IPS DF 6.9 (cell line): ENCODE measurements around the gene KCTD19.
"Not testable (repeated sequence)": the region's sequence is repeated elsewhere in the genome, so short reads cannot be mapped to it uniquely, and the experiment has no call there.

ENCODE experiments used
- DNase-seq: peaks from one replicate; pipeline ENCODE4 v3.0.0-alpha.2; 2013; ENCODE audit warnings: low read depth, low spot score
- H3K27ac ChIP-seq: one replicate; pipeline ENCODE4 v1.5.1; 2013; ENCODE audit warnings: low read length, control low read depth
- H3K27me3 ChIP-seq: 2 replicates; pipeline ENCODE4 v1.6.1; 2013; ENCODE audit warnings: mild to moderate bottlenecking, low read length; ENCODE audit not compliant: control insufficient read depth, insufficient read depth
- H3K36me3 ChIP-seq: 2 replicates; pipeline ENCODE4 v1.6.1; 2013; ENCODE audit warnings: low read length; ENCODE audit not compliant: control insufficient read depth, insufficient read depth
- H3K4me1 ChIP-seq: 2 replicates; pipeline ENCODE4 v1.6.1; 2013; ENCODE audit warnings: low read length; ENCODE audit not compliant: control insufficient read depth, insufficient read depth
- H3K4me3 ChIP-seq: 2 replicates; pipeline ENCODE4 v1.5.1; 2013; ENCODE audit warnings: mild to moderate bottlenecking, low read length
- H3K9me3 ChIP-seq: 2 replicates; pipeline ENCODE4 v1.6.1; 2013; ENCODE audit warnings: low read length, inconsistent platforms; ENCODE audit not compliant: control insufficient read depth, insufficient read depth
- WGBS: extraction: QIAGEN DNeasy Blood & Tissue Kit; methylation state at CpG from one replicate; pipeline ENCODE4 v1.1.7; 2013; ENCODE audit warnings: mixed read lengths, missing lambda C conversion rate; ENCODE audit not compliant: insufficient read length, insufficient coverage; 5-methylcytosine and 5-hydroxymethylcytosine counted together

KCTD19 gene

GRCh38 chr16:67326472-67327309 is at the start of gene KCTD19, which contains the start of gene LRRC36:
TSS of gene KCTD19 (minus strand) at chr16:67326741. CDS start at chr16:67326707, 34 bp downstream.
TSS of gene LRRC36 (plus strand) at chr16:67326815. CDS start at chr16:67326863, 48 bp downstream.
- WGBS = no CpG with 5 or more reads among the region's 61 CpGs
- no peaks in the 10 kb centered on the region for H3K9me3 ChIP-seq
- H3K4me3 ChIP-seq = peak within 1 kb of the TSS; percentile 47; the same call in 1 of the 2 replicates
- peak; percentile 81 for DNase-seq
- H3K27ac ChIP-seq = no peak within 1 kb of the TSS
- H3K36me3 ChIP-seq = no peaks in the 10 kb centered on the region
- 0 out of 2 replicates have a peak, but pooled peaks cover 2% of the 10 kb centered on the region for H3K27me3 ChIP-seq
- no peaks in the 10 kb centered on the region for H3K4me1 ChIP-seq

- DNase-seq, H3K27me3 ChIP-seq, H3K36me3 ChIP-seq, H3K4me1 ChIP-seq, H3K4me3 ChIP-seq, H3K27ac ChIP-seq, H3K9me3 ChIP-seq: not testable (repeated sequence)
- whole genome bisulfite sequencing = no CpG with 5 or more reads among the region's 11 CpGs
Measured at GRCh38 chr16:67376012-67376411, 49.5 kb upstream of the KCTD19 start.

GRCh38 chr16:67372664-67373063 is 46.1 kb upstream of the KCTD19 start:
- Histone ChIP-seq H3K9me3 (no peaks in the 10 kb centered on the region), H3K36me3 (no peaks in the 10 kb centered on the region), H3K4me1 (no peaks in the 10 kb centered on the region), H3K27ac (no peak overlapping the region), H3K4me3 (no peak overlapping the region), H3K27me3 (no peaks in the 10 kb centered on the region; the same call in 1 of the 2 replicates)
- DNase-seq = no peak

- H3K9me3 ChIP-seq = no peaks in the 10 kb centered on the region
- no peaks in the 10 kb centered on the region for H3K4me1 ChIP-seq
- no peaks in the 10 kb centered on the region for H3K36me3 ChIP-seq
- no peak overlapping the region for H3K4me3 ChIP-seq
- no peaks in the 10 kb centered on the region; the same call in 1 of the 2 replicates for H3K27me3 ChIP-seq
- H3K27ac ChIP-seq = no peak overlapping the region
- no CpG with 5 or more reads among the region's 4 CpGs for WGBS
- no peak for DNase-seq
Measured at GRCh38 chr16:67370661-67371060, 44.1 kb upstream of the KCTD19 start.

GRCh38 chr16:67364600-67365235 is 38.2 kb upstream of the KCTD19 start:
- no peaks in the 10 kb centered on the region for H3K9me3 ChIP-seq
- H3K27ac ChIP-seq = no peak overlapping the region
- H3K4me3 ChIP-seq = no peak overlapping the region
- no peaks in the 10 kb centered on the region for H3K36me3 ChIP-seq
- H3K27me3 ChIP-seq = no peaks in the 10 kb centered on the region; the same call in 1 of the 2 replicates
- no peaks in the 10 kb centered on the region for H3K4me1 ChIP-seq
- DNase-seq = no peak

GRCh38 chr16:67361038-67361437 is 34.5 kb upstream of the KCTD19 start:
- no peaks in the 10 kb centered on the region for H3K4me1 ChIP-seq
- H3K27ac ChIP-seq = no peak overlapping the region
- no CpG with 5 or more reads among the region's 3 CpGs for WGBS

GRCh38 chr16:67359540-67360269 is 33.2 kb upstream of the KCTD19 start:
- WGBS = no CpG with 5 or more reads among the region's 8 CpGs
- not testable (repeated sequence) for H3K27me3 ChIP-seq, H3K4me3 ChIP-seq, H3K36me3 ChIP-seq, H3K27ac ChIP-seq, H3K9me3 ChIP-seq, H3K4me1 ChIP-seq, DNase-seq

More at GRCh38 chr16:67361038-67361437, 34.5 kb upstream of the KCTD19 start:
- H3K36me3 ChIP-seq = no peaks in the 10 kb centered on the region
- no peak overlapping the region for H3K4me3 ChIP-seq
- H3K9me3 ChIP-seq = no peaks in the 10 kb centered on the region
- DNase-seq = no peak
- H3K27me3 ChIP-seq = no peaks in the 10 kb centered on the region

- H3K27ac ChIP-seq = no peak overlapping the region
- H3K4me1 ChIP-seq = no peaks in the 10 kb centered on the region
- no peaks in the 10 kb centered on the region for H3K36me3 ChIP-seq
- H3K27me3 ChIP-seq = no peaks in the 10 kb centered on the region
- H3K4me3 ChIP-seq = no peak overlapping the region
- no peaks in the 10 kb centered on the region for H3K9me3 ChIP-seq
- no CpG with 5 or more reads among the region's 4 CpGs for WGBS
- no peak for DNase-seq
Measured at GRCh38 chr16:67357561-67357960, 31.0 kb upstream of the KCTD19 start.

- H3K4me1 ChIP-seq = no peaks in the 10 kb centered on the region
- no peak overlapping the region for H3K4me3 ChIP-seq
- whole genome bisulfite sequencing = no CpG with 5 or more reads among the region's 3 CpGs
- no peak for DNase-seq
- no peak overlapping the region for H3K27ac ChIP-seq
- no peaks in the 10 kb centered on the region for H3K36me3 ChIP-seq
- H3K9me3 ChIP-seq = no peaks in the 10 kb centered on the region
- no peaks in the 10 kb centered on the region for H3K27me3 ChIP-seq
Measured at GRCh38 chr16:67356396-67356795, 29.9 kb upstream of the KCTD19 start.

- H3K4me3 ChIP-seq, H3K4me1 ChIP-seq, H3K27me3 ChIP-seq, H3K36me3 ChIP-seq, DNase-seq, H3K27ac ChIP-seq, H3K9me3 ChIP-seq: not testable (repeated sequence)
- no CpG with 5 or more reads among the region's 3 CpGs for WGBS
Measured at GRCh38 chr16:67352463-67352862, 25.9 kb upstream of the KCTD19 start.
